HepG2 (cell line): ENCODE results near the gene SHANK3. TPM values are rescaled to one million over a fixed set of nuclear protein-coding genes. Genes with fewer than 3 reads are reported as not detected.

ENCODE experiments used
- ATAC-seq: fragments of 200-7000 bp; cut with Tn5 transposase; 3 replicates; pipeline ENCODE4 v1.9.1; 2020; ENCODE audit warnings: mild to moderate bottlenecking, moderate library complexity
- BruUV-seq: library from RNA; stranded (reverse); fragments of 400-500 nt; replicated peaks from 2 replicates; lab custom pipeline; 2021; lab: Mats Ljungman, UMichigan
- CTCF ChIA-PET: fragments of 300-600 bp; formaldehyde crosslinking; extraction: SDS; loops from one replicate; lab custom pipeline; 2021; ENCODE audit warnings: low total read pairs, inconsistent platforms, low intra/inter-chr PET ratio; lab: Yijun Ruan, JAX
- POLR2A ChIA-PET: fragments of 350-600 bp; sonication (Branson Sonifier 250); formaldehyde crosslinking; loops from one replicate; lab custom pipeline; 2020; ENCODE audit warnings: antibody characterized with exemption, inconsistent platforms; lab: Yijun Ruan, JAX
- DNase-seq: peaks from one replicate; pipeline ENCODE4 v3.0.0-alpha.2; 2015; ENCODE audit warnings: low spot score
- FAIRE-seq: peaks from 3 replicates; lab custom pipeline; 2011; peaks lifted over from hg19 to GRCh38; lab: Jason Lieb, UNC
- H2AFZ ChIP-seq: one replicate; pipeline ENCODE4 v1.6.1; 2011; ENCODE audit warnings: low read length, inconsistent platforms
- H3K27ac ChIP-seq: fragments of 300-600 bp; 3 replicates; pipeline ENCODE4 v1.8.0; 2011; ENCODE audit warnings: mixed run types, mild to moderate bottlenecking, mixed read lengths, low read length, inconsistent platforms; ENCODE audit not compliant: insufficient read depth; ENCODE audit errors: extremely low read length
- H3K27me3 ChIP-seq, 2 experiments: fragments of 200-600 bp in 1 of 2; 2 replicates in 1 of 2; 3 replicates in 1 of 2; pipeline versions ENCODE4 v1.6.0 to v1.8.0; 2011; ENCODE audit warnings: low read length in 2 of 2, mild to moderate bottlenecking in 2 of 2, moderate library complexity in 2 of 2, inconsistent platforms in 1 of 2; ENCODE audit not compliant: insufficient read depth in 2 of 2, control insufficient read depth in 1 of 2
- H3K36me3 ChIP-seq, 2 experiments: fragments of 200-600 bp in 1 of 2; replicated peaks in 1 of 2; 2 replicates in 1 of 2; 3 replicates in 1 of 2; pipeline versions ENCODE4 v1.5.1 to v1.8.0; 2011; ENCODE audit warnings: low read length in 2 of 2, inconsistent platforms in 1 of 2; ENCODE audit not compliant: insufficient read depth in 2 of 2, control insufficient read depth in 1 of 2
- H3K4me1 ChIP-seq: 2 replicates; pipeline ENCODE4 v1.5.1; 2012; ENCODE audit warnings: low read length, inconsistent platforms; ENCODE audit not compliant: insufficient read depth
- H3K4me2 ChIP-seq: 2 replicates; pipeline ENCODE4 v1.6.0; 2011; ENCODE audit warnings: low read depth, low read length, inconsistent platforms
- H3K4me3 ChIP-seq, 3 experiments: fragments of 200-600 bp in 1 of 3; sonication (generic), shearing (Covaris generic) in 1 of 3; replicated peaks in 1 of 3; 2 replicates each; pipeline ENCODE4 v1.5.1; 2011 to 2016; ENCODE audit warnings: low read length in 3 of 3, inconsistent platforms in 2 of 3, low read depth in 2 of 3, mild to moderate bottlenecking in 2 of 3, control low read depth in 1 of 3, mixed read lengths in 1 of 3; ENCODE audit not compliant: insufficient read depth in 1 of 3
- H3K79me2 ChIP-seq: one replicate; pipeline ENCODE4 v1.6.1; 2011; ENCODE audit warnings: low read length, inconsistent platforms; ENCODE audit not compliant: insufficient read depth
- H3K9ac ChIP-seq: 2 replicates; pipeline ENCODE4 v1.6.0; 2011; ENCODE audit warnings: mild to moderate bottlenecking, low read depth, low read length, inconsistent platforms; ENCODE audit not compliant: insufficient read depth
- H3K9me3 ChIP-seq: 2 replicates; pipeline ENCODE4 v1.5.1; 2012; ENCODE audit warnings: mild to moderate bottlenecking, low read length
- H4K20me1 ChIP-seq: 2 replicates; pipeline ENCODE4 v1.6.0; 2011; ENCODE audit warnings: inconsistent platforms, mild to moderate bottlenecking, low read length, moderate library complexity; ENCODE audit not compliant: insufficient read depth
- NONO ChIP-seq, 2 experiments: fragments of 450-650 bp in 1 of 2; sonication (generic) in 1 of 2; formaldehyde crosslinking in 1 of 2; IDR thresholded peaks in 1 of 2; conservative IDR thresholded peaks in 1 of 2; 2 replicates each; pipeline versions ENCODE4 v1.6.1 to v1.8.0; 2017 to 2022; ENCODE audit warnings: mild to moderate bottlenecking in 1 of 2, missing genetic modification reagents in 1 of 2, moderate library complexity in 1 of 2
- SMAD1 ChIP-seq: sonication (generic); formaldehyde crosslinking; IDR thresholded peaks from 2 replicates; pipeline ENCODE4 v1.4.0; 2020; ENCODE audit warnings: missing genetic modification reagents, low read depth, mild to moderate bottlenecking, borderline replicate concordance
- TBP ChIP-seq: sonication (generic); formaldehyde crosslinking; IDR thresholded peaks from 2 replicates; pipeline ENCODE4 v1.5.0; 2020; ENCODE audit warnings: missing genetic modification reagents
- TBX2 ChIP-seq: sonication (generic); formaldehyde crosslinking; IDR thresholded peaks from 2 replicates; pipeline ENCODE4 v1.5.0; 2020; ENCODE audit warnings: missing genetic modification reagents, mild to moderate bottlenecking, borderline replicate concordance
- THYN1 ChIP-seq: sonication (generic); formaldehyde crosslinking; IDR thresholded peaks from 2 replicates; pipeline ENCODE4 v1.8.1; 2023; ENCODE audit warnings: low read depth, mild to moderate bottlenecking, moderate library complexity, missing genetic modification reagents, borderline replicate concordance
- ZNF556 ChIP-seq: sonication (generic); formaldehyde crosslinking; IDR thresholded peaks from 2 replicates; pipeline ENCODE4 v1.4.0; 2020; ENCODE audit warnings: mild to moderate bottlenecking, missing genetic modification reagents, borderline replicate concordance
- WGBS: methylation state at CpG from one replicate; pipeline ENCODE4 v1.1.6; 2017; ENCODE audit warnings: low lambda C conversion rate; 5-methylcytosine and 5-hydroxymethylcytosine counted together
- in situ Hi-C: cut with HindIII; loops from 2 replicates; pipeline ENCODE4 v1.10.0; 2017; ENCODE audit warnings: low pct_unique_long_range_greater_than_20kb; ENCODE audit not compliant: extremely low pct_ligation_motif_present
- intact Hi-C: fragments of 100-400 bp; cut with micrococcal nuclease; formaldehyde crosslinking; loops from one replicate; pipeline ENCODE4 v1.10.0; 2022; ENCODE audit not compliant: unreplicated experiment
- polyA plus RNA-seq, 8 experiments: library from polyadenylated mRNA; depleted of rRNA in 3 of 8; stranded (reverse) in 7 of 8; unstranded in 1 of 8; fragments of >200 nt; fragmentation: Illumina TruSeq in 4 of 8; extraction: Trizol in 4 of 8; gene quantifications; 2 replicates each; pipeline versions ENCODE4 v1.2.1 to v1.2.3, GENCODE V29; 2011 to 2016; ENCODE audit warnings: low read depth in 4 of 8, missing spikeins in 1 of 8, mixed read lengths in 1 of 8; ENCODE audit not compliant: insufficient read depth in 1 of 8
- total RNA-seq, 5 experiments: library from RNA; depleted of rRNA; stranded (reverse); fragments of >200 nt; fragmentation: Illumina TruSeq; extraction: Trizol; gene quantifications; 2 replicates each; pipeline ENCODE4 v1.2.3, GENCODE V29; 2016; ENCODE audit warnings: low read depth in 1 of 5
- TF ChIP-seq, protein P1 (sequence below): sonication (generic); formaldehyde crosslinking; IDR thresholded peaks from 2 replicates; pipeline ENCODE4 v1.4.0; 2020; ENCODE audit warnings: missing genetic modification reagents
- TF ChIP-seq, protein P2 (sequence below): sonication (generic); formaldehyde crosslinking; conservative IDR thresholded peaks from 2 replicates; pipeline ENCODE4 v1.8.0; 2022; ENCODE audit warnings: mild to moderate bottlenecking, moderate library complexity, missing genetic modification reagents

Gene SHANK3
- total and polyA plus RNA-seq, 2 of the 13 experiments (the other 11 are each of a cell fraction or from before 2014, with no cell fraction given) = 2.9 to 4.6 TPM

GRCh38 chr22:50674130-50674500 lies 1.5 kb downstream of the SHANK3 start:
- no peak for DNase-seq
- CTCF ChIA-PET = no interaction called here
- FAIRE-seq = no peak

DNA sequence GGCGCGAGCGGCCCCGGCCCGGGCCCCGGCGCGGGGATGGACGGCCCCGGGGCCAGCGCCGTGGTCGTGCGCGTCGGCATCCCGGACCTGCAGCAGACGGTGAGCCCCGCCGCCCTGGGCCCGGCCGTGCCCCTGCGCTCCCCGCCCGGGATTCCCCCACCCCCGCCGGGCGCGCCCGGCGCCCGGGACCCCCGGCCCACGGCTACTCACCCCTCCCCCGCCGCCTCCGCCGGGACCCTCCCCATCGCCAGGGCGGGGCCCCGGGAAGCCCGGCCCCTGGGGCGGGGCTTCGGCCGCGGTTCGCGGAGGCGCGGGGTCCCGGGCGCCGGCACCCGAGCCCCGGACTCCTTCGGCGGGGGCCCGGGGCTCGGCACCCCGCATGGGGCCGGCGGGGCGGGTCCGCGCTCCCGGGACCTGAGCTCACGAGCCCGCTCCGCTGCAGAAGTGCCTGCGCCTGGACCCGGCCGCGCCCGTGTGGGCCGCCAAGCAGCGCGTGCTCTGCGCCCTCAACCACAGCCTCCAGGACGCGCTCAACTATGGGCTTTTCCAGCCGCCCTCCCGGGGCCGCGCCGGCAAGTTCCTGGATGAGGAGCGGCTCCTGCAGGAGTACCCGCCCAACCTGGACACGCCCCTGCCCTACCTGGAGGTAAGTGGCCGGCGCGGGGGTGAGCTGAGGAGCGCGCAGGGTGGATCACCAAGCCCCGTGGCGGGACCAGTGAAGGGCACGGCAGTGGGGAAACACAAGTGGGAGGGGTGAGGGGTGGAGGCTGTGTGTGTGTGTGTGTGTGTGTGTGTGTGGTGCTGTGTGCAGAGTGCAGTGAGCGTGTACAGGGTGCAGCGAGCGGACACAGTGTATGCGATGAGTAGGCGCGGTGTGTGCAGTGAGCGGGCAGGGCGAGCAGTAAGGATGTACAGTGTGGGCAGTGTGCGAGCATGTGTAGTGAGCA lies 2.3 kb downstream of the SHANK3 start:
- H3K4me3 ChIP-seq = peak overlapping the region; percentile 66 to 79 (median 68)
- no peak overlapping the region for H2AFZ ChIP-seq
- WGBS = 38% methylated on average over 12 of the region's 105 CpGs
- H4K20me1 ChIP-seq = no peaks in the 10 kb centered on the region
- intact Hi-C loops = no loop called here
- H3K9me3 ChIP-seq = no peaks in the 10 kb centered on the region
- peaks cover 2 to 20% of the 10 kb centered on the region in 2 experiments; a peak in 3 of 5 replicates for H3K27me3 ChIP-seq
- in situ Hi-C loops = no loop called here
- ATAC-seq (peak; percentile 60), DNase-seq (peak; percentile 32), FAIRE-seq (no peak)
- no peak overlapping the region for H3K27ac ChIP-seq
- BruUV-seq = no TSS peak
- CTCF ChIA-PET = no interaction called here
- POLR2A ChIA-PET = interaction anchor here (1.1 to 1.3 kb wide), 2 partner anchors 33 to 34 kb away, joined by 3 to 4 read pairs; no protein-coding TSS in a partner anchor
- no peaks in the 10 kb centered on the region for H3K79me2 ChIP-seq
- H3K4me1 ChIP-seq = peaks cover 47% of the 10 kb centered on the region
- 0 out of 2 replicates have a peak overlapping the region, but pooled peaks have one; percentile 17 for H3K9ac ChIP-seq
- H3K36me3 ChIP-seq = 0 out of 5 replicates have a peak, but pooled peaks cover 0 to 3% of the 10 kb centered on the region in 2 experiments
- H3K4me2 ChIP-seq = peak overlapping the region; percentile 79
- no peak for TF ChIP-seq TBX2
- TF ChIP-seq, protein P1, sequence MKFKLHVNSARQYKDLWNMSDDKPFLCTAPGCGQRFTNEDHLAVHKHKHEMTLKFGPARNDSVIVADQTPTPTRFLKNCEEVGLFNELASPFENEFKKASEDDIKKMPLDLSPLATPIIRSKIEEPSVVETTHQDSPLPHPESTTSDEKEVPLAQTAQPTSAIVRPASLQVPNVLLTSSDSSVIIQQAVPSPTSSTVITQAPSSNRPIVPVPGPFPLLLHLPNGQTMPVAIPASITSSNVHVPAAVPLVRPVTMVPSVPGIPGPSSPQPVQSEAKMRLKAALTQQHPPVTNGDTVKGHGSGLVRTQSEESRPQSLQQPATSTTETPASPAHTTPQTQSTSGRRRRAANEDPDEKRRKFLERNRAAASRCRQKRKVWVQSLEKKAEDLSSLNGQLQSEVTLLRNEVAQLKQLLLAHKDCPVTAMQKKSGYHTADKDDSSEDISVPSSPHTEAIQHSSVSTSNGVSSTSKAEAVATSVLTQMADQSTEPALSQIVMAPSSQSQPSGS (CRISPR knock-in tag) = no peak
- no peak for TF ChIP-seq NONO (IDR thresholded peaks at IDR 0.05)
- TF ChIP-seq NONO (CRISPR knock-in tag; conservative IDR thresholded peaks at IDR 0.05) = peak; percentile 64
- no peak for TF ChIP-seq TBP
- TF ChIP-seq, protein P2, sequence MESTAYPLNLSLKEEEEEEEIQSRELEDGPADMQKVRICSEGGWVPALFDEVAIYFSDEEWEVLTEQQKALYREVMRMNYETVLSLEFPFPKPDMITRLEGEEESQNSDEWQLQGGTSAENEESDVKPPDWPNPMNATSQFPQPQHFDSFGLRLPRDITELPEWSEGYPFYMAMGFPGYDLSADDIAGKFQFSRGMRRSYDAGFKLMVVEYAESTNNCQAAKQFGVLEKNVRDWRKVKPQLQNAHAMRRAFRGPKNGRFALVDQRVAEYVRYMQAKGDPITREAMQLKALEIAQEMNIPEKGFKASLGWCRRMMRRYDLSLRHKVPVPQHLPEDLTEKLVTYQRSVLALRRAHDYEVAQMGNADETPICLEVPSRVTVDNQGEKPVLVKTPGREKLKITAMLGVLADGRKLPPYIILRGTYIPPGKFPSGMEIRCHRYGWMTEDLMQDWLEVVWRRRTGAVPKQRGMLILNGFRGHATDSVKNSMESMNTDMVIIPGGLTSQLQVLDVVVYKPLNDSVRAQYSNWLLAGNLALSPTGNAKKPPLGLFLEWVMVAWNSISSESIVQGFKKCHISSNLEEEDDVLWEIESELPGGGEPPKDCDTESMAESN (CRISPR knock-in tag) = 0 out of 2 replicates have a peak, but pooled peaks have one; percentile 32
- TF ChIP-seq ZNF556 (CRISPR knock-in tag) = 0 out of 2 replicates have a peak, but pooled peaks have one; percentile 29
- TF ChIP-seq SMAD1 (CRISPR knock-in tag) = 0 out of 2 replicates have a peak, but pooled peaks have one; percentile 45

More at GRCh38 chr22:50674130-50674500, 1.5 kb downstream of the SHANK3 start:
- H3K9ac ChIP-seq = no peak overlapping the region
- H3K4me1 ChIP-seq = peaks cover 47% of the 10 kb centered on the region
- ATAC-seq = no peak
- WGBS = 18% methylated on average over 15 of the region's 43 CpGs
- BruUV-seq = no TSS peak
- no peaks in the 10 kb centered on the region for H3K79me2 ChIP-seq
- peaks cover 2 to 20% of the 10 kb centered on the region in 2 experiments; a peak in 3 of 5 replicates for H3K27me3 ChIP-seq
- no peaks in the 10 kb centered on the region for H4K20me1 ChIP-seq
- POLR2A ChIA-PET = no interaction called here
- 0 out of 5 replicates have a peak, but pooled peaks cover 0 to 3% of the 10 kb centered on the region in 2 experiments for H3K36me3 ChIP-seq
- TF ChIP-seq THYN1 (CRISPR knock-in tag) = no peak
- TF ChIP-seq, protein P2 (CRISPR knock-in tag) = no peak
- TF ChIP-seq, all 625 proteins: peak for 0
- H3K27ac ChIP-seq = no peak overlapping the region
- intact Hi-C loops (no loop called here), in situ Hi-C loops (no loop called here)
- no peak overlapping the region for H3K4me2 ChIP-seq
- H3K4me3 ChIP-seq = no peak overlapping the region; a peak in 2 of 6 replicates
- no peaks in the 10 kb centered on the region for H3K9me3 ChIP-seq
- H2AFZ ChIP-seq = no peak overlapping the region
